HCT116 (cell line): ENCODE data around the gene NSUN2. TPM values are rescaled to one million over a fixed set of nuclear protein-coding genes. Genes with fewer than 3 reads are reported as not detected.

ENCODE experiments used
- ATAC-seq: fragments of 200-7000 bp; cut with Tn5 transposase; 2 replicates; pipeline ENCODE4 v1.9.1; 2020; ENCODE audit warnings: mild to moderate bottlenecking, moderate library complexity
- BruUV-seq: library from RNA; stranded (reverse); fragments of 400-500 nt; replicated peaks from 2 replicates; lab custom pipeline; 2021; lab: Mats Ljungman, UMichigan
- CTCF ChIA-PET: fragments of 300-600 bp; sonication (Branson Sonifier 250); formaldehyde crosslinking; loops from one replicate; lab custom pipeline; 2021; ENCODE audit warnings: antibody characterized with exemption; lab: Charles Lee
- POLR2A ChIA-PET: fragments of 300-600, 350-600 bp; sonication (Branson Sonifier 250); formaldehyde crosslinking; loops from one replicate; lab custom pipeline; 2021; ENCODE audit warnings: antibody characterized with exemption; lab: Charles Lee
- RAD21 ChIA-PET, 2 experiments: fragments of 300-600 bp; sonication (Branson Sonifier 250); formaldehyde crosslinking; loops; one replicate each; lab custom pipeline; 2023; ENCODE audit warnings: low total read pairs in 2 of 2; ENCODE audit not compliant: uncharacterized antibody in 2 of 2, unreplicated experiment in 2 of 2, low non-redundant PET in 1 of 2; lab: Charles Lee
- DNase-seq: peaks from one replicate; pipeline ENCODE4 v3.0.0-alpha.2; 2010; ENCODE audit warnings: low read depth, low spot score
- H2AFZ ChIP-seq: fragments of 200-600 bp; shearing (Covaris generic), sonication (generic); 2 replicates; pipeline ENCODE4 v1.6.1; 2017; ENCODE audit warnings: low read depth, mixed run types, mixed read lengths, antibody characterized with exemption, low read length; ENCODE audit not compliant: poor library complexity, severe bottlenecking
- H3K27ac ChIP-seq: 2 replicates; pipeline ENCODE4 v1.5.1; 2012; ENCODE audit warnings: low read depth, low read length
- H3K27me3 ChIP-seq: fragments of 200-600 bp; sonication (generic); 2 replicates; pipeline ENCODE4 v1.6.1; 2016; ENCODE audit warnings: mixed run types, low read length, mixed read lengths; ENCODE audit not compliant: insufficient read depth
- H3K36me3 ChIP-seq, 2 experiments: fragments of 200-500 bp in 1 of 2; fragments of 200-600 bp in 1 of 2; sonication (Bioruptor generic) in 1 of 2; sonication (generic) in 1 of 2; 2 replicates each; pipeline versions ENCODE4 v1.5.1 to v1.6.1; 2014 to 2016; ENCODE audit warnings: low read length in 2 of 2, inconsistent platforms in 1 of 2, mixed read lengths in 1 of 2, mixed run types in 1 of 2; ENCODE audit not compliant: insufficient read depth in 2 of 2, control insufficient read depth in 1 of 2
- H3K4me1 ChIP-seq, 2 experiments: fragments of 200-600 bp in 1 of 2; sonication (generic) in 1 of 2; 2 replicates each; pipeline versions ENCODE4 v1.5.1 to v1.6.1; 2012 to 2017; ENCODE audit warnings: low read length in 2 of 2, inconsistent platforms in 1 of 2, mild to moderate bottlenecking in 1 of 2, mixed read lengths in 1 of 2, mixed run types in 1 of 2, moderate library complexity in 1 of 2; ENCODE audit not compliant: insufficient read depth in 2 of 2, control insufficient read depth in 1 of 2
- H3K4me2 ChIP-seq: fragments of 200-600 bp; sonication (generic); 2 replicates; pipeline ENCODE4 v1.6.1; 2017; ENCODE audit warnings: mixed run types, low read length, mixed read lengths
- H3K4me3 ChIP-seq, 2 experiments: fragments of 200-600 bp in 1 of 2; sonication (generic) in 1 of 2; replicated peaks in 1 of 2; 2 replicates each; pipeline ENCODE4 v1.5.1; 2011 to 2016; ENCODE audit warnings: low read length in 2 of 2, control low read depth in 1 of 2, low read depth in 1 of 2, mild to moderate bottlenecking in 1 of 2, mixed read lengths in 1 of 2, mixed run types in 1 of 2
- H3K79me2 ChIP-seq: fragments of 200-600 bp; sonication (generic); 2 replicates; pipeline ENCODE4 v1.6.1; 2017; ENCODE audit warnings: mild to moderate bottlenecking, mixed run types, low read length, moderate library complexity, mixed read lengths; ENCODE audit not compliant: insufficient read depth
- H3K9ac ChIP-seq: fragments of 200-600 bp; sonication (generic); 2 replicates; pipeline ENCODE4 v1.6.1; 2016; ENCODE audit warnings: low read length, mixed read lengths
- H3K9me2 ChIP-seq: fragments of 200-600 bp; sonication (generic), shearing (Covaris generic); 2 replicates; pipeline ENCODE4 v1.6.1; 2017; ENCODE audit warnings: mixed run types, mild to moderate bottlenecking, moderate library complexity; ENCODE audit not compliant: insufficient read depth
- H3K9me3 ChIP-seq, 2 experiments: fragments of 200-500 bp in 1 of 2; fragments of 200-600 bp in 1 of 2; sonication (Bioruptor generic) in 1 of 2; sonication (generic) in 1 of 2; 2 replicates each; pipeline ENCODE4 v1.6.1; 2014 to 2017; ENCODE audit warnings: low read length in 2 of 2, mixed read lengths in 2 of 2, inconsistent platforms in 1 of 2, low read depth in 1 of 2, mild to moderate bottlenecking in 1 of 2, mixed run types in 1 of 2, moderate library complexity in 1 of 2; ENCODE audit not compliant: control insufficient read depth in 1 of 2, insufficient read depth in 1 of 2
- H4K20me1 ChIP-seq: fragments of 200-600 bp; sonication (generic), shearing (Covaris generic); 2 replicates; pipeline ENCODE4 v1.6.1; 2017; ENCODE audit warnings: mixed run types, mild to moderate bottlenecking, moderate library complexity; ENCODE audit not compliant: insufficient read depth
- CBX3 ChIP-seq: IDR thresholded peaks from 2 replicates; pipeline ENCODE4 v1.6.1; 2012; ENCODE audit warnings: low read depth
- FOSL1 ChIP-seq: IDR thresholded peaks from 2 replicates; pipeline ENCODE4 v1.6.1; 2012; ENCODE audit warnings: low read depth
- JUND ChIP-seq: IDR thresholded peaks from 2 replicates; pipeline ENCODE4 v1.6.1; 2012
- MAX ChIP-seq: IDR thresholded peaks from 2 replicates; pipeline ENCODE4 v1.6.1; 2012
- POLR2AphosphoS5 ChIP-seq: IDR thresholded peaks from 2 replicates; pipeline ENCODE4 v1.6.1; 2011; ENCODE audit warnings: mild to moderate bottlenecking, low read depth, low read length, moderate library complexity
- ZFX ChIP-seq: fragments of 450-650 bp; IDR thresholded peaks from 2 replicates; pipeline ENCODE4 v1.6.1; 2017
- intact Hi-C: fragments of 100-400 bp; cut with micrococcal nuclease; formaldehyde crosslinking; loops from 2 replicates; pipeline ENCODE4 v1.10.0; 2022
- total RNA-seq: library from RNA; stranded (reverse); gene quantifications from one replicate; pipeline ENCODE4 v1.2.1, GENCODE V29; 2021; ENCODE audit not compliant: unreplicated experiment
- TF ChIP-seq, protein P1 (sequence below): IDR thresholded peaks from 2 replicates; pipeline ENCODE4 v1.6.1; 2011; ENCODE audit warnings: mild to moderate bottlenecking, low read length, moderate library complexity; ENCODE audit not compliant: insufficient replicate concordance; ENCODE audit errors: extremely low read depth
- TF ChIP-seq, protein P2 (sequence below): IDR thresholded peaks from 2 replicates; pipeline ENCODE4 v1.6.1; 2012; ENCODE audit warnings: low read depth

NSUN2 gene
- total RNA-seq, 1 experiment from 2014 or later, result 101 TPM

GRCh38 chr5:6570530-6570929 lies 62.3 kb downstream of the NSUN2 start:
- Histone ChIP-seq H3K9ac (no peak overlapping the region), H3K4me1 (no peaks in the 10 kb centered on the region), H3K27me3 (peaks cover 16% of the 10 kb centered on the region; the same call in 1 of the 2 replicates), H3K36me3 (no peaks in the 10 kb centered on the region), H3K9me3 (no peaks in the 10 kb centered on the region), H2AFZ (no peak overlapping the region), H3K4me3 (no peak overlapping the region), H3K9me2 (no peaks in the 10 kb centered on the region), H4K20me1 (no peaks in the 10 kb centered on the region), H3K4me2 (no peak overlapping the region), H3K27ac (no peak overlapping the region), H3K79me2 (no peaks in the 10 kb centered on the region)
- no peak for DNase-seq
- intact Hi-C loops, result no loop called here
- ChIA-PET CTCF (no interaction called here), POLR2A (no interaction called here), RAD21 (no interaction called here)
- TF ChIP-seq JUND, result no peak
- TF ChIP-seq CBX3, result no peak
- no peak for TF ChIP-seq ZFX
- TF ChIP-seq MAX, result no peak
- TF ChIP-seq, protein P1, sequence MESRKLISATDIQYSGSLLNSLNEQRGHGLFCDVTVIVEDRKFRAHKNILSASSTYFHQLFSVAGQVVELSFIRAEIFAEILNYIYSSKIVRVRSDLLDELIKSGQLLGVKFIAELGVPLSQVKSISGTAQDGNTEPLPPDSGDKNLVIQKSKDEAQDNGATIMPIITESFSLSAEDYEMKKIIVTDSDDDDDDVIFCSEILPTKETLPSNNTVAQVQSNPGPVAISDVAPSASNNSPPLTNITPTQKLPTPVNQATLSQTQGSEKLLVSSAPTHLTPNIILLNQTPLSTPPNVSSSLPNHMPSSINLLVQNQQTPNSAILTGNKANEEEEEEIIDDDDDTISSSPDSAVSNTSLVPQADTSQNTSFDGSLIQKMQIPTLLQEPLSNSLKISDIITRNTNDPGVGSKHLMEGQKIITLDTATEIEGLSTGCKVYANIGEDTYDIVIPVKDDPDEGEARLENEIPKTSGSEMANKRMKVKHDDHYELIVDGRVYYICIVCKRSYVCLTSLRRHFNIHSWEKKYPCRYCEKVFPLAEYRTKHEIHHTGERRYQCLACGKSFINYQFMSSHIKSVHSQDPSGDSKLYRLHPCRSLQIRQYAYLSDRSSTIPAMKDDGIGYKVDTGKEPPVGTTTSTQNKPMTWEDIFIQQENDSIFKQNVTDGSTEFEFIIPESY, result no peak
- TF ChIP-seq, protein P2, sequence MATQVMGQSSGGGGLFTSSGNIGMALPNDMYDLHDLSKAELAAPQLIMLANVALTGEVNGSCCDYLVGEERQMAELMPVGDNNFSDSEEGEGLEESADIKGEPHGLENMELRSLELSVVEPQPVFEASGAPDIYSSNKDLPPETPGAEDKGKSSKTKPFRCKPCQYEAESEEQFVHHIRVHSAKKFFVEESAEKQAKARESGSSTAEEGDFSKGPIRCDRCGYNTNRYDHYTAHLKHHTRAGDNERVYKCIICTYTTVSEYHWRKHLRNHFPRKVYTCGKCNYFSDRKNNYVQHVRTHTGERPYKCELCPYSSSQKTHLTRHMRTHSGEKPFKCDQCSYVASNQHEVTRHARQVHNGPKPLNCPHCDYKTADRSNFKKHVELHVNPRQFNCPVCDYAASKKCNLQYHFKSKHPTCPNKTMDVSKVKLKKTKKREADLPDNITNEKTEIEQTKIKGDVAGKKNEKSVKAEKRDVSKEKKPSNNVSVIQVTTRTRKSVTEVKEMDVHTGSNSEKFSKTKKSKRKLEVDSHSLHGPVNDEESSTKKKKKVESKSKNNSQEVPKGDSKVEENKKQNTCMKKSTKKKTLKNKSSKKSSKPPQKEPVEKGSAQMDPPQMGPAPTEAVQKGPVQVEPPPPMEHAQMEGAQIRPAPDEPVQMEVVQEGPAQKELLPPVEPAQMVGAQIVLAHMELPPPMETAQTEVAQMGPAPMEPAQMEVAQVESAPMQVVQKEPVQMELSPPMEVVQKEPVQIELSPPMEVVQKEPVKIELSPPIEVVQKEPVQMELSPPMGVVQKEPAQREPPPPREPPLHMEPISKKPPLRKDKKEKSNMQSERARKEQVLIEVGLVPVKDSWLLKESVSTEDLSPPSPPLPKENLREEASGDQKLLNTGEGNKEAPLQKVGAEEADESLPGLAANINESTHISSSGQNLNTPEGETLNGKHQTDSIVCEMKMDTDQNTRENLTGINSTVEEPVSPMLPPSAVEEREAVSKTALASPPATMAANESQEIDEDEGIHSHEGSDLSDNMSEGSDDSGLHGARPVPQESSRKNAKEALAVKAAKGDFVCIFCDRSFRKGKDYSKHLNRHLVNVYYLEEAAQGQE, result no peak
- no peak for TF ChIP-seq POLR2AphosphoS5
- no peak for TF ChIP-seq FOSL1
- BruUV-seq, result no TSS peak
- ATAC-seq, result no peak
